B cell (primary cell): ENCODE results near the gene SLC2A4.

Experiments used
- CTCF ChIP-seq: fragments of 200-600 bp; IDR thresholded peaks from one replicate; pipeline ENCODE4 v1.8.0; 2022; ENCODE audit warnings: antibody characterized with exemption, mild to moderate bottlenecking
- EZH2 ChIP-seq: IDR thresholded peaks from 2 replicates; pipeline ENCODE4 v1.6.1; 2012; ENCODE audit warnings: borderline replicate concordance, low read depth, mild to moderate bottlenecking, moderate library complexity, low read length; ENCODE audit not compliant: insufficient read depth, poor library complexity, severe bottlenecking

DNA sequence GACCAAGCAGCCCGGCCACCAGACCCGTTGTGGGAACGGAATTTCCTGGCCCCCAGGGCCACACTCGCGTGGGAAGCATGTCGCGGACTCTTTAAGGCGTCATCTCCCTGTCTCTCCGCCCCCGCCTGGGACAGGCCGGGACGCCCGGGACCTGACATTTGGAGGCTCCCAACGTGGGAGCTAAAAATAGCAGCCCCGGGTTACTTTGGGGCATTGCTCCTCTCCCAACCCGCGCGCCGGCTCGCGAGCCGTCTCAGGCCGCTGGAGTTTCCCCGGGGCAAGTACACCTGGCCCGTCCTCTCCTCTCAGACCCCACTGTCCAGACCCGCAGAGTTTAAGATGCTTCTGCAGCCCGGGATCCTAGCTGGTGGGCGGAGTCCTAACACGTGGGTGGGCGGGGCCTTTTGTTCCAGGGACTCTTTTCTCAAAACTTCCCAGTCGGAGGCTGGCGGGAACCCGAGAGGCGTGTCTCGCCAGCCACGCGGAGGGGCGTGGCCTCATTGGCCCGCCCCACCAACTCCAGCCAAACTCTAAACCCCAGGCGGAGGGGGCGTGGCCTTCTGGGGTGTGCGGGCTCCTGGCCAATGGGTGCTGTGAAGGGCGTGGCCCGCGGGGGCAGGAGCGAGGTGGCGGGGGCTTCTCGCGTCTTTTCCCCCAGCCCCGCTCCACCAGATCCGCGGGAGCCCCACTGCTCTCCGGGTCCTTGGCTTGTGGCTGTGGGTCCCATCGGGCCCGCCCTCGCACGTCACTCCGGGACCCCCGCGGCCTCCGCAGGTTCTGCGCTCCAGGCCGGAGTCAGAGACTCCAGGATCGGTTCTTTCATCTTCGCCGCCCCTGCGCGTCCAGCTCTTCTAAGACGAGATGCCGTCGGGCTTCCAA lies at the start of gene SLC2A4:
- TF ChIP-seq CTCF, result no peak
- no peak for TF ChIP-seq EZH2
